Gastroesophageal sphincter (tissue), 3 donors: ENCODE measurements around the gene ZNF410.

ENCODE experiments used
- EP300 ChIP-seq: sonication (generic); formaldehyde crosslinking; IDR thresholded peaks from one replicate; pipeline ENCODE4 v1.6.1; 2017; ENCODE audit warnings: antibody characterized with exemption, mild to moderate bottlenecking
- TF ChIP-seq, protein P1 (sequence below), 4 experiments: fragments of 200-600 bp in 2 of 4; fragments of 450-650 bp in 2 of 4; sonication (generic) in 1 of 4; IDR thresholded peaks; one replicate each; pipeline ENCODE4 v1.5.1; 2017 to 2019; ENCODE audit warnings: antibody characterized with exemption in 4 of 4, mild to moderate bottlenecking in 2 of 4, moderate library complexity in 2 of 4

DNA sequence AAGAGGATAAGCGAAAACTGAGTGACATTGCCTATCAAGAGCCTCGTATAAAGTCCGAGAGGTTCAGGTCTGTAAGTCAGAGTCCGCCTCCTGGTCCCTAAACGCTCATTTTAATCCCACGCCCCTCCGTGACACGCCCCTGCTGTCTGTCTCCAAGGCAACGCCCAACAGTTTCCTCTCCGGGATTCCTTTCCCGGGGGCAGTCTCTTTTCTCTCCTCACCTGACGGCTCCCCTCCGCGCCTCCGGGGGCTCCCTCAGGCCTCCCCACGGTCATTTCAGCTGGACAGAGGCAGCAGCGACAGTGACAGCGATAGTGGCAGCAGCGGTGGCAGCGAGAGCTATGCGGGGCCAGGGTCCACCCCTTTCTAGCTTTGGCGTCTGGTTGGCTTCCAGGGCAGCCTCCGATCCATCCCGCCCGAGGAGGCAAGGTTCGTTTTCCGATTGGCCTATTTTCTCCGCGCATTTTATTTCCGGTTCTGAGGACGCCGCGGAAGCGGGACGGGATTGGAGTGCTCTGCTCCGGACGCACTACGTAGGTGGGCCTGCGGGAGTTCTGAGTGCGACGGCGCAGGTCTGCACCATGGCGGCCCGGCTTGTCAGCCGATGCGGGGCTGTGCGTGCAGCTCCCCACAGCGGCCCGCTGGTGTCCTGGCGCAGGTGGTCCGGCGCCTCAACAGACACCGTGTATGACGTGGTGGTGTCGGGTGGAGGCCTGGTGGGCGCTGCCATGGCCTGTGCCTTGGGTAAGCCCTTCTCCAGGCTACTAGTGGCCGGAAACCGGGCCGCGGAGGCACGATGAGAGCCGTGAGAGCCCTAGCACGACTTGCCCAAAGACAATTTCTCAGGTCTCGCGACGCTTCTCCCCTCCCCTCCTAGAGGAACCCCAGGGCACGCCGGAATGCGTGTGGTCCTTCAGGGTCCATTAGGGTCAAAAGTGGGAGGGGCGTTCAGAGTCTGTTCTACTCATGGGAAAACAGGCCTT is 63.4 kb downstream of the ZNF410 start, which contains the start of the genes COQ6 and FAM161B:
- TF ChIP-seq EP300 = no peak
- TF ChIP-seq, protein P1, sequence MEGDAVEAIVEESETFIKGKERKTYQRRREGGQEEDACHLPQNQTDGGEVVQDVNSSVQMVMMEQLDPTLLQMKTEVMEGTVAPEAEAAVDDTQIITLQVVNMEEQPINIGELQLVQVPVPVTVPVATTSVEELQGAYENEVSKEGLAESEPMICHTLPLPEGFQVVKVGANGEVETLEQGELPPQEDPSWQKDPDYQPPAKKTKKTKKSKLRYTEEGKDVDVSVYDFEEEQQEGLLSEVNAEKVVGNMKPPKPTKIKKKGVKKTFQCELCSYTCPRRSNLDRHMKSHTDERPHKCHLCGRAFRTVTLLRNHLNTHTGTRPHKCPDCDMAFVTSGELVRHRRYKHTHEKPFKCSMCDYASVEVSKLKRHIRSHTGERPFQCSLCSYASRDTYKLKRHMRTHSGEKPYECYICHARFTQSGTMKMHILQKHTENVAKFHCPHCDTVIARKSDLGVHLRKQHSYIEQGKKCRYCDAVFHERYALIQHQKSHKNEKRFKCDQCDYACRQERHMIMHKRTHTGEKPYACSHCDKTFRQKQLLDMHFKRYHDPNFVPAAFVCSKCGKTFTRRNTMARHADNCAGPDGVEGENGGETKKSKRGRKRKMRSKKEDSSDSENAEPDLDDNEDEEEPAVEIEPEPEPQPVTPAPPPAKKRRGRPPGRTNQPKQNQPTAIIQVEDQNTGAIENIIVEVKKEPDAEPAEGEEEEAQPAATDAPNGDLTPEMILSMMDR (IDR thresholded peaks at IDR 0.05) = peak in 2 of 4 experiments; percentile 9 to 37
